Prostate gland (tissue), 2 donors: Measurements from ENCODE around the gene ADM5. TPM values are rescaled to one million over a fixed set of nuclear protein-coding genes. Genes with fewer than 3 reads are reported as not detected.

Experiments
- DNase-seq: peaks from one replicate; pipeline ENCODE4 v3.0.0-alpha.2; 2019; ENCODE audit warnings: low spot score
- H3K27ac ChIP-seq, 2 donors: fragments of 200-600 bp; sonication (generic); 2 replicates each; pipeline ENCODE4 v1.5.1; 2017 to 2019
- H3K27me3 ChIP-seq: fragments of 200-600 bp; sonication (generic); replicated peaks from 2 replicates; pipeline ENCODE4 v1.5.1; 2019; ENCODE audit not compliant: insufficient read depth
- H3K36me3 ChIP-seq, 2 donors: fragments of 200-600 bp; sonication (generic); 1 replicate in 1 of 2; 2 replicates in 1 of 2; pipeline versions ENCODE4 v1.5.1 to v1.8.1; 2017 to 2019
- H3K4me1 ChIP-seq: fragments of 200-600 bp; sonication (generic); replicated peaks from 2 replicates; pipeline ENCODE4 v1.5.1; 2019
- H3K4me3 ChIP-seq, 2 donors: fragments of 200-600 bp; sonication (generic); 2 replicates each; pipeline ENCODE4 v1.5.1; 2017 to 2019
- H3K9me3 ChIP-seq: fragments of 200-600 bp; sonication (generic); 2 replicates; pipeline ENCODE4 v1.5.1; 2017
- CTCF ChIP-seq, 4 experiments: fragments of 200-600 bp in 2 of 4; fragments of 450-650 bp in 2 of 4; sonication (generic) in 2 of 4; IDR thresholded peaks; 1 replicate in 3 of 4; 2 replicates in 1 of 4; pipeline ENCODE4 v1.5.1; 2016 to 2019; ENCODE audit warnings: antibody characterized with exemption in 4 of 4, mild to moderate bottlenecking in 2 of 4, moderate library complexity in 2 of 4
- POLR2A ChIP-seq: fragments of 450-650 bp; IDR thresholded peaks from one replicate; pipeline ENCODE4 v1.6.1; 2016; ENCODE audit warnings: antibody characterized with exemption, mild to moderate bottlenecking
- POLR2AphosphoS5 ChIP-seq: sonication (generic); formaldehyde crosslinking; IDR thresholded peaks from one replicate; pipeline ENCODE4 v1.6.1; 2017; ENCODE audit warnings: antibody characterized with exemption
- WGBS: methylation state at CpG from one replicate; pipeline ENCODE4 v1.1.5; 2018; 5-methylcytosine and 5-hydroxymethylcytosine counted together
- intact Hi-C: fragments of 100-400 bp; cut with DNase I; formaldehyde crosslinking; loops from one replicate; pipeline ENCODE4 v1.14.2; 2022
- total RNA-seq, 2 donors: library from RNA; depleted of rRNA; stranded (reverse); fragments of >200 nt; gene quantifications; one replicate each; pipeline ENCODE4 v1.1.0, GENCODE V29; 2016

The ADM5 gene
- total RNA-seq, 2 donors from 2014 or later: 0.68 to 6.1 TPM

GRCh38 chr19:49658566-49659442 lies 30.6 kb upstream of the ADM5 start:
- Histone ChIP-seq H3K9me3 (no peaks in the 10 kb centered on the region), H3K27me3 (no peaks in the 10 kb centered on the region), H3K27ac (no peak overlapping the region), H3K36me3 (peaks cover 23 to 41% of the 10 kb centered on the region in 2 donors), H3K4me3 (no peak overlapping the region), H3K4me1 (no peaks in the 10 kb centered on the region)
- intact Hi-C loops: no loop called here
- no peak for DNase-seq
- no peak for TF ChIP-seq POLR2AphosphoS5
- no peak for TF ChIP-seq POLR2A
- no peak for TF ChIP-seq CTCF (IDR thresholded peaks at IDR 0.05)
- WGBS: 87% methylated on average over 11 of the region's 12 CpGs

GRCh38 chr19:49660338-49660961 lies 28.9 kb upstream of the ADM5 start:
- intact Hi-C loops: no loop called here
- no peaks in the 10 kb centered on the region for H3K27me3 ChIP-seq
- H3K36me3 ChIP-seq: peaks cover 13 to 30% of the 10 kb centered on the region in 2 donors
- no peaks in the 10 kb centered on the region for H3K9me3 ChIP-seq
- H3K27ac ChIP-seq: no peak overlapping the region
- H3K4me3 ChIP-seq: no peak overlapping the region
- no peak for DNase-seq
- H3K4me1 ChIP-seq: no peaks in the 10 kb centered on the region
- TF ChIP-seq POLR2A: no peak
- no peak for TF ChIP-seq CTCF (IDR thresholded peaks at IDR 0.05)
- no peak for TF ChIP-seq POLR2AphosphoS5
- 80% methylated on average over 15 of the region's 15 CpGs for whole genome bisulfite sequencing

- WGBS: 92% methylated on average over 16 of the region's 16 CpGs
- H3K36me3 ChIP-seq: peaks cover 9 to 29% of the 10 kb centered on the region in 2 donors
- H3K27ac ChIP-seq: no peak overlapping the region
- no peak overlapping the region for H3K4me3 ChIP-seq
- H3K9me3 ChIP-seq: no peaks in the 10 kb centered on the region
- H3K27me3 ChIP-seq: no peaks in the 10 kb centered on the region
- TF ChIP-seq POLR2AphosphoS5 (no peak), CTCF (IDR thresholded peaks at IDR 0.05) (no peak), POLR2A (no peak)
- no peak for DNase-seq
- intact Hi-C loops: no loop called here
- peaks cover 10% of the 10 kb centered on the region for H3K4me1 ChIP-seq
These were observed 27.4 kb upstream of the ADM5 start for GRCh38 chr19:49662011-49662410.

DNA sequence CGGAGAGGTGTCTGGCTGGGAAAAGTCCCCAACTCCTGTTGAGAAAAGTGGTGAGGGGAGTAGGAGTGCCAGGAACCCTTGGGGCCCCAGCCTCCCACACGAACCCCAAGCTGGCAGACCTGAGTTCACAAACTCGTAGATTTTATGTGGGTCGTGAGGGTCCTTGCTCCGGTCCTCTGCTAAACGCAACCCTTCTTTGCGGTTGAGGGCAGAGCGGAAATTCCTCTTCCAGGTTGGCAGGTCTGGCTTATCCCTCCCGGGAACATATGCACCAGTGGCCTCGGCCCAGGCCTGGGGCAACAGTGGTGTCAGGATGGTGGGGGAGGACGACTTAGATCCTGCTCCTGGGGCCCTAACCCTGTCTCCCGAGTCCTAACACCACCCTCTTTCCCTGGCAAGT lies 26.2 kb upstream of the ADM5 start:
- WGBS: 87% methylated on average over 12 of the region's 12 CpGs
- H3K4me3 ChIP-seq: no peak overlapping the region
- H3K36me3 ChIP-seq: peaks cover 9 to 19% of the 10 kb centered on the region in 2 donors
- intact Hi-C loops: no loop called here
- H3K27ac ChIP-seq: peak overlapping the region in 1 of 2 donors; percentile 89
- DNase-seq: no peak
- H3K4me1 ChIP-seq: peaks cover 13% of the 10 kb centered on the region
- no peaks in the 10 kb centered on the region for H3K9me3 ChIP-seq
- H3K27me3 ChIP-seq: no peaks in the 10 kb centered on the region
- TF ChIP-seq POLR2A: no peak
- no peak for TF ChIP-seq CTCF (IDR thresholded peaks at IDR 0.05)
- no peak for TF ChIP-seq POLR2AphosphoS5
